OCI-LY7 (cell line): Measurements from ENCODE around the gene GID8. TPM values are rescaled to one million over a fixed set of nuclear protein-coding genes. Genes with fewer than 3 reads are reported as not detected.
A peak's percentile ranks its signal among the peaks of the same experiment; 100 is the strongest.
"Not testable (repeated sequence)": the region's sequence is repeated elsewhere in the genome, so short reads cannot be mapped to it uniquely, and the experiment has no call there.

ENCODE experiments used
- BruUV-seq: library from RNA; stranded (reverse); fragments of 400-500 nt; replicated peaks from 2 replicates; lab custom pipeline; 2021; lab: Mats Ljungman, UMichigan
- CTCF ChIA-PET: fragments of 300-600 bp; sonication (Branson Sonifier 250); formaldehyde crosslinking; loops from one replicate; lab custom pipeline; 2022; ENCODE audit warnings: antibody characterized with exemption; ENCODE audit not compliant: unreplicated experiment; lab: Charles Lee
- POLR2A ChIA-PET: fragments of 300-600 bp; sonication (Branson Sonifier 250); formaldehyde crosslinking; loops from one replicate; lab custom pipeline; 2022; ENCODE audit warnings: antibody characterized with exemption; lab: Charles Lee
- DNase-seq: peaks from one replicate; pipeline ENCODE4 v3.0.0-alpha.2; 2015; ENCODE audit warnings: low spot score
- H2AFZ ChIP-seq: fragments of 200-600 bp; sonication (generic), shearing (Covaris generic); 2 replicates; pipeline ENCODE4 v1.6.1; 2014; ENCODE audit warnings: mild to moderate bottlenecking, antibody characterized with exemption, low read length, moderate library complexity
- H3K27ac ChIP-seq: fragments of 200-600 bp; sonication (generic); 2 replicates; pipeline ENCODE4 v1.5.1; 2014; ENCODE audit warnings: mixed run types, low read depth, mild to moderate bottlenecking, moderate library complexity, low read length, inconsistent platforms; ENCODE audit not compliant: poor library complexity, severe bottlenecking
- H3K36me3 ChIP-seq: fragments of 200-600 bp; sonication (generic); 2 replicates; pipeline ENCODE4 v1.6.1; 2014; ENCODE audit warnings: mild to moderate bottlenecking, antibody characterized with exemption, low read length, moderate library complexity, mixed read lengths; ENCODE audit not compliant: insufficient read depth
- H3K4me1 ChIP-seq: fragments of 200-600 bp; sonication (generic); 2 replicates; pipeline ENCODE4 v1.5.1; 2014; ENCODE audit warnings: mild to moderate bottlenecking, low read length; ENCODE audit not compliant: insufficient read depth, poor library complexity, severe bottlenecking
- H3K4me2 ChIP-seq: fragments of 200-600 bp; sonication (generic); 2 replicates; pipeline ENCODE4 v1.6.1; 2014; ENCODE audit warnings: mild to moderate bottlenecking, low read length
- H3K4me3 ChIP-seq: fragments of 200-600 bp; sonication (generic); 2 replicates; pipeline ENCODE4 v1.5.1; 2014; ENCODE audit warnings: mild to moderate bottlenecking, low read depth, low read length; ENCODE audit not compliant: poor library complexity, severe bottlenecking
- H3K79me2 ChIP-seq: fragments of 200-600 bp; sonication (generic); 2 replicates; pipeline ENCODE4 v1.6.1; 2016; ENCODE audit warnings: low read depth, mild to moderate bottlenecking, low read length, moderate library complexity, mixed read lengths; ENCODE audit not compliant: insufficient read depth
- H3K9me2 ChIP-seq: fragments of 200-600 bp; sonication (generic); 2 replicates; pipeline ENCODE4 v1.6.1; 2016; ENCODE audit warnings: mild to moderate bottlenecking, low read length, mixed read lengths; ENCODE audit not compliant: insufficient read depth
- H3K9me3 ChIP-seq: fragments of 200-600 bp; sonication (generic); 2 replicates; pipeline ENCODE4 v1.6.1; 2014; ENCODE audit warnings: mild to moderate bottlenecking, mixed run types, low read length, mixed read lengths
- H4K20me1 ChIP-seq: fragments of 200-600 bp; sonication (generic); 2 replicates; pipeline ENCODE4 v1.6.1; 2014; ENCODE audit warnings: mild to moderate bottlenecking, antibody characterized with exemption, low read length, moderate library complexity, mixed read lengths; ENCODE audit not compliant: insufficient read depth
- EZH2phosphoT487 ChIP-seq: fragments of 200-600 bp; sonication (generic); IDR thresholded peaks from 2 replicates; pipeline ENCODE4 v1.6.1; 2018; ENCODE audit warnings: low read depth, borderline replicate concordance, mild to moderate bottlenecking, mixed run types, antibody characterized with exemption, low read length, moderate library complexity, mixed read lengths
- intact Hi-C: fragments of 100-400 bp; cut with micrococcal nuclease; formaldehyde crosslinking; loops from one replicate; pipeline ENCODE4 v1.10.0; 2022; ENCODE audit not compliant: unreplicated experiment
- total RNA-seq, 2 experiments: library from RNA; depleted of rRNA in 1 of 2; stranded (reverse); fragments of >200 nt in 1 of 2; shearing (Covaris generic) in 1 of 2; gene quantifications; 2 replicates each; pipeline ENCODE4 v1.2.3, GENCODE V29; 2014 to 2022
- TF ChIP-seq, protein P1 (sequence below): fragments of 200-600 bp; sonication (generic); conservative IDR thresholded peaks from 2 replicates; pipeline ENCODE4 v1.5.1; 2014; ENCODE audit warnings: mild to moderate bottlenecking, antibody characterized with exemption, low read length, moderate library complexity, mixed read lengths

Gene GID8
- total RNA-seq, 2 experiments from 2014 or later, result 28.7 to 47.7 TPM

DNA sequence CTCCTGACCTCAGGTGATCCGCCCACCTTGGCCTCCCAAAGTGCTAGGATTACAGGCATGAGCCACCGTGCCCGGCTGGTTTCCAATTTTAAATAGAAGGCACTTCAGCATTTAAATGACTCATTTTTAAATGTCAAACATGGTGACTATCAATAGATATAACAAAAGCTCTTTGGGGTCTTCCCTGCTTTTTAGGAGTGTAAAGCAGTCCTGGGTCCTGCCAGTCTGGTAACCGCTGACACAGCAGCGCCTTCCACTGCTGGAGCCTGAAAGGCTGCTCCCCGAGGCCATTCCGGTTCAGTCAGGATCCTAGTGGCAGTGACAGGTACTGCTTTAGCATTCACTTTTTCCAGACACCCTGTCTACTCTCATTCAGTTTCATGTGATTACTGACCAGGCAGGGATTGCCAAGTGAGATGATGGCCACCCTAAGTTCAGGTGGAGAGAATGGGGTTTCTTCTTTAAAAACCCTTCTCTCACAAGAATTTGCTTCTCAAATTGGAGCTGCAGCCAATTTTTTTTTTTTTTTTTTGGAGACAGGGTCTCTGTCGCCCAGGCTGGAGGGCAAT is 16.7 kb upstream of the GID8 start:
- Histone ChIP-seq H3K4me1 (peaks cover 89% of the 10 kb centered on the region), H3K4me3 (no peak overlapping the region), H3K27ac (no peak overlapping the region), H3K4me2 (no peak overlapping the region), H3K79me2 (peaks cover 97% of the 10 kb centered on the region), H3K9me2 (no peaks in the 10 kb centered on the region), H3K36me3 (peaks cover 15% of the 10 kb centered on the region; the same call in 1 of the 2 replicates), H2AFZ (no peak overlapping the region), H4K20me1 (peaks cover 70% of the 10 kb centered on the region), H3K9me3 (no peaks in the 10 kb centered on the region)
- ChIA-PET POLR2A (no interaction called here), CTCF (interaction anchor here (1.1 kb wide), 1 partner anchor 14 kb away, joined by 3 read pairs; no protein-coding TSS in a partner anchor)
- no TSS peak for BruUV-seq
- intact Hi-C loops, result no loop called here
- DNase-seq, result peak; percentile 64
- TF ChIP-seq EZH2phosphoT487, result no peak
- TF ChIP-seq, protein P1, sequence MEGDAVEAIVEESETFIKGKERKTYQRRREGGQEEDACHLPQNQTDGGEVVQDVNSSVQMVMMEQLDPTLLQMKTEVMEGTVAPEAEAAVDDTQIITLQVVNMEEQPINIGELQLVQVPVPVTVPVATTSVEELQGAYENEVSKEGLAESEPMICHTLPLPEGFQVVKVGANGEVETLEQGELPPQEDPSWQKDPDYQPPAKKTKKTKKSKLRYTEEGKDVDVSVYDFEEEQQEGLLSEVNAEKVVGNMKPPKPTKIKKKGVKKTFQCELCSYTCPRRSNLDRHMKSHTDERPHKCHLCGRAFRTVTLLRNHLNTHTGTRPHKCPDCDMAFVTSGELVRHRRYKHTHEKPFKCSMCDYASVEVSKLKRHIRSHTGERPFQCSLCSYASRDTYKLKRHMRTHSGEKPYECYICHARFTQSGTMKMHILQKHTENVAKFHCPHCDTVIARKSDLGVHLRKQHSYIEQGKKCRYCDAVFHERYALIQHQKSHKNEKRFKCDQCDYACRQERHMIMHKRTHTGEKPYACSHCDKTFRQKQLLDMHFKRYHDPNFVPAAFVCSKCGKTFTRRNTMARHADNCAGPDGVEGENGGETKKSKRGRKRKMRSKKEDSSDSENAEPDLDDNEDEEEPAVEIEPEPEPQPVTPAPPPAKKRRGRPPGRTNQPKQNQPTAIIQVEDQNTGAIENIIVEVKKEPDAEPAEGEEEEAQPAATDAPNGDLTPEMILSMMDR, result peak; percentile 72

- intact Hi-C loops, result no loop called here
- TF ChIP-seq EZH2phosphoT487, result no peak
- TF ChIP-seq, protein P1, result no peak
- Histone ChIP-seq H3K27ac (peak overlapping the region; percentile 1), H3K4me3 (peak overlapping the region; percentile 38), H3K4me1 (peaks cover 86% of the 10 kb centered on the region), H3K4me2 (peak overlapping the region; percentile 64), H2AFZ (no peak overlapping the region), H4K20me1 (peaks cover 58% of the 10 kb centered on the region), H3K9me2 (no peaks in the 10 kb centered on the region), H3K9me3 (no peaks in the 10 kb centered on the region), H3K79me2 (peaks cover 94% of the 10 kb centered on the region), H3K36me3 (peaks cover 6% of the 10 kb centered on the region; the same call in 1 of the 2 replicates)
- CTCF ChIA-PET, result no interaction called here
- peak; percentile 46 for DNase-seq
- no TSS peak for BruUV-seq
- POLR2A ChIA-PET, result no interaction called here
Observed at GRCh38 chr20:62922451-62922921, 15.5 kb upstream of the GID8 start.

- H3K27ac ChIP-seq, intact Hi-C loops, CTCF ChIA-PET, H2AFZ ChIP-seq, BruUV-seq, DNase-seq, H3K36me3 ChIP-seq, H3K9me2 ChIP-seq, H3K9me3 ChIP-seq, POLR2A ChIA-PET: not testable (repeated sequence)
- Histone ChIP-seq H3K4me3 (peak overlapping the region; percentile 38), H3K79me2 (peaks cover 94% of the 10 kb centered on the region), H3K4me1 (peaks cover 86% of the 10 kb centered on the region), H3K4me2 (peak overlapping the region; percentile 98), H4K20me1 (peaks cover 54% of the 10 kb centered on the region)
Observed at GRCh38 chr20:62923059-62923668, 14.8 kb upstream of the GID8 start.
